HG03097 (cell line): ENCODE results near the gene GRHL1.
"Not testable (repeated sequence)": the region's sequence is repeated elsewhere in the genome, so short reads cannot be mapped to it uniquely, and the experiment has no call there.

Source experiments
- ATAC-seq: cut with Tn5 transposase; IDR thresholded peaks from one replicate; pipeline ENCODE4 v1.9.1; 2021; ENCODE audit not compliant: unreplicated experiment, low FRiP score

The GRHL1 gene

GRCh38 chr2:9951522-9952285 lies at the start of gene GRHL1:
Gene GRHL1 (plus strand): TSS chr2:9951693. CDS start chr2:9951834, 141 bp downstream.
- ATAC-seq, result peak; percentile 93

GRCh38 chr2:9905413-9905812 lies 46.1 kb upstream of the GRHL1 start:
- no peak for ATAC-seq

- no peak for ATAC-seq
These were observed 44.1 kb upstream of the GRHL1 start for GRCh38 chr2:9907402-9907801.

- ATAC-seq, result no peak
These were observed 42.9 kb upstream of the GRHL1 start for GRCh38 chr2:9908639-9909038.

- no peak for ATAC-seq
These were observed 42.4 kb upstream of the GRHL1 start for GRCh38 chr2:9909106-9909505.

- no peak for ATAC-seq
These were observed 40.8 kb upstream of the GRHL1 start for GRCh38 chr2:9910699-9911098.

- no peak for ATAC-seq
These were observed 39.0 kb upstream of the GRHL1 start for GRCh38 chr2:9912468-9912867.

GRCh38 chr2:9914384-9915065 lies 37.0 kb upstream of the GRHL1 start:
- peak; percentile 85 for ATAC-seq

- no peak for ATAC-seq
These were observed 33.2 kb upstream of the GRHL1 start for GRCh38 chr2:9918275-9918674.

GRCh38 chr2:9919512-9919911 lies 32.0 kb upstream of the GRHL1 start:
- ATAC-seq, result no peak

GRCh38 chr2:9927020-9927419 lies 24.5 kb upstream of the GRHL1 start:
- ATAC-seq, result not testable (repeated sequence)

GRCh38 chr2:9937258-9937657 lies 14.2 kb upstream of the GRHL1 start:
- ATAC-seq, result no peak

- ATAC-seq, result no peak
These were observed 13.5 kb upstream of the GRHL1 start for GRCh38 chr2:9937968-9938367.

GRCh38 chr2:9939587-9940485 lies 11.7 kb upstream of the GRHL1 start:
- ATAC-seq, result no peak

GRCh38 chr2:9941196-9941995 lies 10.1 kb upstream of the GRHL1 start:
- ATAC-seq, result no peak

GRCh38 chr2:9941996-9942390 lies 9.5 kb upstream of the GRHL1 start:
- ATAC-seq, result no peak

GRCh38 chr2:9944330-9944758 lies 7.1 kb upstream of the GRHL1 start:
- ATAC-seq, result no peak

GRCh38 chr2:9945596-9945995 lies 5.9 kb upstream of the GRHL1 start:
- no peak for ATAC-seq

GRCh38 chr2:9946076-9946475 lies 5.4 kb upstream of the GRHL1 start:
- no peak for ATAC-seq

GRCh38 chr2:9946818-9947217 lies 4.7 kb upstream of the GRHL1 start:
- no peak for ATAC-seq
